H1 (cell line): ENCODE measurements around the gene HNRNPK. TPM values are rescaled to one million over a fixed set of nuclear protein-coding genes. Genes with fewer than 3 reads are reported as not detected.

Experiments
- CTCF ChIA-PET: fragments of 300-600 bp; sonication (Branson Sonifier 250); formaldehyde crosslinking; loops from one replicate; lab custom pipeline; 2021; ENCODE audit not compliant: partially characterized antibody; lab: Charles Lee
- POLR2A ChIA-PET: fragments of 300-600 bp; sonication (Branson Sonifier 250); formaldehyde crosslinking; loops from one replicate; lab custom pipeline; 2021; ENCODE audit warnings: inconsistent platforms; ENCODE audit not compliant: partially characterized antibody; lab: Charles Lee
- DNase-seq, 2 experiments: peaks; one replicate each; pipeline versions ENCODE4 v3.0.0 to v3.0.0-alpha.2; 2010 to 2022; ENCODE audit warnings: low spot score in 2 of 2, low read depth in 1 of 2, mixed read lengths in 1 of 2
- FAIRE-seq: peaks from 2 replicates; lab custom pipeline; 2011; peaks lifted over from hg19 to GRCh38; lab: Jason Lieb, UNC
- H2AFZ ChIP-seq: 2 replicates; pipeline ENCODE4 v1.8.1; 2012; ENCODE audit warnings: low read length, inconsistent platforms
- H2AK5ac ChIP-seq: 2 replicates; pipeline ENCODE4 v1.6.1; 2013; ENCODE audit warnings: low read depth, low read length
- H2BK120ac ChIP-seq: replicated peaks from 2 replicates; pipeline ENCODE3; 2013; ENCODE audit warnings: low read depth, low read length, inconsistent platforms
- H2BK12ac ChIP-seq: 2 replicates; pipeline ENCODE4 v1.6.1; 2013; ENCODE audit warnings: low read depth, low read length
- H2BK15ac ChIP-seq: 2 replicates; pipeline ENCODE4 v1.6.1; 2013; ENCODE audit warnings: low read length
- H2BK20ac ChIP-seq: 2 replicates; pipeline ENCODE4 v1.6.1; 2013; ENCODE audit warnings: low read length
- H2BK5ac ChIP-seq: 2 replicates; pipeline ENCODE4 v1.6.1; 2013; ENCODE audit warnings: low read depth, low read length
- H3K14ac ChIP-seq: 2 replicates; pipeline ENCODE4 v1.6.1; 2013; ENCODE audit warnings: inconsistent platforms; ENCODE audit not compliant: insufficient read length
- H3K18ac ChIP-seq: 2 replicates; pipeline ENCODE4 v1.6.1; 2013; ENCODE audit warnings: low read length; ENCODE audit errors: extremely low read depth
- H3K23ac ChIP-seq: 2 replicates; pipeline ENCODE4 v1.6.1; 2013; ENCODE audit warnings: inconsistent platforms; ENCODE audit not compliant: insufficient read length
- H3K23me2 ChIP-seq: 2 replicates; pipeline ENCODE4 v1.6.1; 2013; ENCODE audit warnings: low read depth, low read length
- H3K27ac ChIP-seq: 2 replicates; pipeline ENCODE4 v1.6.1; 2011; ENCODE audit warnings: low read depth, low read length, inconsistent platforms
- H3K27me3 ChIP-seq, 4 experiments: replicated peaks in 1 of 4; 1 replicate in 1 of 4; 2 replicates in 3 of 4; pipeline versions ENCODE4 v1.6.1 to v1.8.1; 2011 to 2013; ENCODE audit warnings: low read length in 3 of 4, mild to moderate bottlenecking in 3 of 4, inconsistent platforms in 2 of 4, mixed read lengths in 2 of 4, moderate library complexity in 1 of 4; ENCODE audit not compliant: control insufficient read depth in 3 of 4, insufficient read depth in 3 of 4; ENCODE audit errors: extremely low read depth in 1 of 4
- H3K36me3 ChIP-seq, 4 experiments: 2 replicates each; pipeline versions ENCODE4 v1.6.1 to v1.8.1; 2011 to 2013; ENCODE audit warnings: mild to moderate bottlenecking in 4 of 4, low read length in 3 of 4, moderate library complexity in 2 of 4, control low read depth in 1 of 4, inconsistent platforms in 1 of 4; ENCODE audit not compliant: insufficient read depth in 4 of 4, control insufficient read depth in 2 of 4
- H3K4ac ChIP-seq: replicated peaks from 2 replicates; pipeline ENCODE3; 2013; ENCODE audit warnings: low read length, low read depth, mixed read lengths, inconsistent platforms; ENCODE audit not compliant: insufficient read length
- H3K4me1 ChIP-seq, 4 experiments: replicated peaks in 1 of 4; 1 replicate in 1 of 4; 2 replicates in 3 of 4; pipeline versions ENCODE4 v1.6.1 to v1.8.1; 2011 to 2013; ENCODE audit warnings: low read length in 3 of 4, inconsistent platforms in 2 of 4, mixed read lengths in 1 of 4; ENCODE audit not compliant: insufficient read depth in 4 of 4, control insufficient read depth in 3 of 4
- H3K4me2 ChIP-seq, 2 experiments: 2 replicates each; pipeline versions ENCODE4 v1.6.1 to v1.8.1; 2011 to 2013; ENCODE audit warnings: low read depth in 2 of 2, low read length in 2 of 2, control low read depth in 1 of 2, inconsistent platforms in 1 of 2, mild to moderate bottlenecking in 1 of 2; ENCODE audit not compliant: insufficient read depth in 1 of 2
- H3K4me3 ChIP-seq, 4 experiments: fragments of 200-600, 300-600 bp in 1 of 4; sonication (generic), shearing (Covaris generic), sonication (Bioruptor Twin) in 1 of 4; 2 replicates each; pipeline versions ENCODE4 v1.5.1 to v1.8.1; 2011 to 2016; ENCODE audit warnings: low read length in 4 of 4, low read depth in 3 of 4, control low read depth in 2 of 4, inconsistent platforms in 2 of 4, mild to moderate bottlenecking in 2 of 4, mixed read lengths in 1 of 4, moderate library complexity in 1 of 4; ENCODE audit not compliant: insufficient read depth in 2 of 4; ENCODE audit errors: extremely low read depth in 1 of 4
- H3K56ac ChIP-seq: replicated peaks from 2 replicates; pipeline ENCODE3; 2013; ENCODE audit warnings: low read depth, mild to moderate bottlenecking, mixed read lengths, low read length, inconsistent platforms; ENCODE audit not compliant: insufficient read length
- H3K79me1 ChIP-seq: 2 replicates; pipeline ENCODE4 v1.6.1; 2013; ENCODE audit warnings: low read depth, low read length, control low read depth
- H3K79me2 ChIP-seq, 2 experiments: 2 replicates each; pipeline versions ENCODE4 v1.6.1 to v1.8.1; 2012 to 2013; ENCODE audit warnings: low read length in 2 of 2, mild to moderate bottlenecking in 2 of 2, inconsistent platforms in 1 of 2; ENCODE audit not compliant: insufficient read depth in 2 of 2, control insufficient read depth in 1 of 2
- H3K9ac ChIP-seq, 4 experiments: replicated peaks in 1 of 4; 1 replicate in 1 of 4; 2 replicates in 3 of 4; pipeline versions ENCODE4 v1.6.1 to v1.8.1; 2011 to 2013; ENCODE audit warnings: low read depth in 3 of 4, low read length in 3 of 4, control low read depth in 2 of 4, mild to moderate bottlenecking in 2 of 4, moderate library complexity in 2 of 4, inconsistent platforms in 1 of 4; ENCODE audit errors: extremely low read depth in 1 of 4
- H3K9me3 ChIP-seq, 2 experiments: 2 replicates each; pipeline versions ENCODE4 v1.6.1 to v1.8.1; 2012 to 2013; ENCODE audit warnings: mild to moderate bottlenecking in 2 of 2, moderate library complexity in 2 of 2, control low read depth in 1 of 2, inconsistent platforms in 1 of 2, low read depth in 1 of 2, low read length in 1 of 2, mixed read lengths in 1 of 2; ENCODE audit not compliant: insufficient read depth in 2 of 2
- H4K20me1 ChIP-seq, 2 experiments: replicated peaks in 1 of 2; 2 replicates each; pipeline versions ENCODE3 to v1.8.1; 2011 to 2013; ENCODE audit warnings: inconsistent platforms in 2 of 2, low read length in 2 of 2, mild to moderate bottlenecking in 1 of 2; ENCODE audit not compliant: insufficient read depth in 2 of 2, control insufficient read depth in 1 of 2
- H4K5ac ChIP-seq: 2 replicates; pipeline ENCODE4 v1.6.1; 2013; ENCODE audit warnings: low read length, low read depth, mixed read lengths, inconsistent platforms; ENCODE audit not compliant: insufficient read length
- H4K8ac ChIP-seq: 2 replicates; pipeline ENCODE4 v1.8.0; 2013; ENCODE audit warnings: mild to moderate bottlenecking, moderate library complexity, low read length, inconsistent platforms; ENCODE audit not compliant: insufficient read depth; ENCODE audit errors: extremely low read depth
- H4K91ac ChIP-seq: replicated peaks from 2 replicates; pipeline ENCODE3; 2013; ENCODE audit warnings: low read length, mixed read lengths, inconsistent platforms; ENCODE audit not compliant: insufficient read length
- BRCA1 ChIP-seq: IDR thresholded peaks from 2 replicates; pipeline ENCODE4 v1.6.1; 2012; ENCODE audit warnings: low read depth, low read length, improper control_type of control experiment
- CEBPB ChIP-seq: IDR thresholded peaks from 2 replicates; pipeline ENCODE4 v1.6.1; 2012; ENCODE audit warnings: low read depth, low read length
- CHD1 ChIP-seq: IDR thresholded peaks from 2 replicates; pipeline ENCODE4 v1.6.1; 2012; ENCODE audit warnings: low read depth, low read length, improper control_type of control experiment
- CHD2 ChIP-seq: IDR thresholded peaks from 2 replicates; pipeline ENCODE4 v1.6.1; 2012; ENCODE audit warnings: low read length, improper control_type of control experiment
- CTBP2 ChIP-seq: IDR thresholded peaks from 2 replicates; pipeline ENCODE4 v1.7.0; 2011; ENCODE audit warnings: borderline replicate concordance, mild to moderate bottlenecking, moderate library complexity, mixed read lengths, low read length; ENCODE audit not compliant: insufficient read depth, insufficient read length
- EGR1 ChIP-seq: IDR thresholded peaks from 2 replicates; pipeline ENCODE4 v1.6.1; 2011; ENCODE audit warnings: low read depth, low read length, borderline replicate concordance
- HDAC2 ChIP-seq, 2 experiments: fragments of 300-600 bp in 1 of 2; sonication (generic) in 1 of 2; IDR thresholded peaks; 2 replicates each; pipeline ENCODE4 v1.6.1; 2011 to 2012; ENCODE audit warnings: low read depth in 2 of 2, low read length in 2 of 2, mild to moderate bottlenecking in 2 of 2, moderate library complexity in 2 of 2, borderline replicate concordance in 1 of 2, inconsistent platforms in 1 of 2
- KDM4A ChIP-seq: IDR thresholded peaks from one replicate; pipeline ENCODE4 v1.7.1; 2012; ENCODE audit warnings: low read depth, mild to moderate bottlenecking, moderate library complexity, low read length, inconsistent platforms; ENCODE audit not compliant: severe bottlenecking
- POU5F1 ChIP-seq: IDR thresholded peaks from 2 replicates; pipeline ENCODE4 v1.6.1; 2011; ENCODE audit warnings: low read depth, mild to moderate bottlenecking, low read length, moderate library complexity
- SP1 ChIP-seq: IDR thresholded peaks from 2 replicates; pipeline ENCODE4 v1.6.1; 2011; ENCODE audit warnings: low read depth, low read length
- WGBS, 2 experiments: shearing (Covaris generic) in 1 of 2; methylation state at CpG; one replicate each; pipeline versions ENCODE4 v1.1.6 to v1.1.7; 2013 to 2015; ENCODE audit warnings: low lambda C conversion rate in 2 of 2, mixed read lengths in 2 of 2, inconsistent platforms in 1 of 2, low coverage in 1 of 2, missing lambda C conversion rate in 1 of 2; ENCODE audit not compliant: insufficient replicate concordance in 2 of 2, insufficient coverage in 1 of 2, insufficient read length in 1 of 2; ENCODE audit errors: extremely low coverage in 1 of 2, missing lambda C conversion rate in 1 of 2; 5-methylcytosine and 5-hydroxymethylcytosine counted together
- polyA plus RNA-seq, 7 experiments: library from polyadenylated mRNA; depleted of rRNA in 3 of 7; stranded (reverse) in 5 of 7; unstranded in 2 of 7; fragments of >200 nt in 5 of 7; fragments of 200-250 nt in 2 of 7; gene quantifications; 1 replicate in 5 of 7; 2 replicates in 1 of 7; 4 replicates in 1 of 7; pipeline versions ENCODE4 v1.2.1 to v1.2.3, GENCODE V29; 2011 to 2013; ENCODE audit warnings: missing spikeins in 2 of 7, mixed read lengths in 2 of 7
- total RNA-seq: library from RNA; stranded (reverse); fragmentation: NEBNext Ultra II Directional; extraction: Animal tissue kit (Norgen Biotek cat#: 25700); gene quantifications from 2 replicates; pipeline ENCODE4 v1.2.1, GENCODE V29; 2021
- TF ChIP-seq, protein P1 (sequence below): IDR thresholded peaks from 2 replicates; pipeline ENCODE4 v1.6.1; 2012; ENCODE audit warnings: low read length, inconsistent platforms
- TF ChIP-seq, protein P2 (sequence below): IDR thresholded peaks from 2 replicates; pipeline ENCODE4 v1.6.1; 2012; ENCODE audit warnings: inconsistent platforms

HNRNPK gene
- total and polyA plus RNA-seq, 2 of the 8 experiments (the other 6 are each of a cell fraction or from before 2014, with no cell fraction given): 414 to 887 TPM

DNA sequence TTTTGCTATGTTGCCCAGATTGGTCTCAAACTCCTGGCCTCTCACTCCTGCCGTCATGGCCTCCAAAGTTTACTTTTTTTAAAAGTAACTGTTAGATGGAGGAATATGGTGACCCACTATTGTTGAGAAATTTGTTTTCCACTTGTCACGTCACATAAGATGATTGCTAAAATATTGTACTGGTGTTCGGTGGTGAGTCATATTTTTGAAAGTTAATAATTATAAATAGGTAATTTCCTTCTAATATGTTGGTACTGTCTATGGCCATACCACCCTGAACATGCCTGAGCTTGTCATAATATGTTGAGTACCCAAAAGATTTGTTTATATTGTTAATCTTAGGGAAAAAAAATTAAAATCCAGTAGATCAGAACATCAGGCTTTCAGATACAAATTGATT, 23.2 kb upstream of the HNRNPK start:
- DNase-seq: no peak
- H3K4me2 ChIP-seq: no peak overlapping the region
- H2AK5ac ChIP-seq: no peak overlapping the region
- no peak overlapping the region for H3K4ac ChIP-seq
- H3K4me3 ChIP-seq: no peak overlapping the region
- H3K4me1 ChIP-seq: no peaks in the 10 kb centered on the region
- no peak overlapping the region for H3K14ac ChIP-seq
- no peak overlapping the region for H3K23ac ChIP-seq
- H2AFZ ChIP-seq: no peak overlapping the region
- no peaks in the 10 kb centered on the region for H3K79me1 ChIP-seq
- H2BK20ac ChIP-seq: no peak overlapping the region
- no peak for FAIRE-seq
- no peak overlapping the region for H2BK15ac ChIP-seq
- no peaks in the 10 kb centered on the region for H3K27me3 ChIP-seq
- H3K36me3 ChIP-seq: peaks cover 0 to 35% (median 10%) of the 10 kb centered on the region in 4 experiments; a peak in 5 of 8 replicates
- H4K8ac ChIP-seq: no peak overlapping the region
- H4K5ac ChIP-seq: no peak overlapping the region
- 98% methylated on average over 3 of the region's 3 CpGs; no CpG with 5 or more reads in 1 of the 2 experiments for WGBS, 2 experiments
- H4K20me1 ChIP-seq: no peaks in the 10 kb centered on the region
- H3K9ac ChIP-seq: no peak overlapping the region; a peak in 1 of 7 replicates
- ChIA-PET POLR2A (no interaction called here), CTCF (interaction anchor here (1.3 kb wide), 1 partner anchor 258 kb away, joined by 3 read pairs; no protein-coding TSS in a partner anchor)
- no peaks in the 10 kb centered on the region; a peak in 2 of 4 replicates for H3K79me2 ChIP-seq
- H3K23me2 ChIP-seq: no peaks in the 10 kb centered on the region
- no peaks in the 10 kb centered on the region for H3K9me3 ChIP-seq
- no peak overlapping the region for H2BK12ac ChIP-seq
- no peak overlapping the region for H4K91ac ChIP-seq
- H3K56ac ChIP-seq: no peak overlapping the region
- no peak overlapping the region for H3K27ac ChIP-seq
- no peak overlapping the region for H2BK5ac ChIP-seq
- H2BK120ac ChIP-seq: no peak overlapping the region
- H3K18ac ChIP-seq: no peak overlapping the region
- TF ChIP-seq CEBPB (no peak), KDM4A (no peak), HDAC2 (IDR thresholded peaks at IDR 0.05; ENCODE audit: borderline replicate concordance in 1 of 2, low read depth in 2 of 2, low read length in 2 of 2) (no peak), CTBP2 (no peak), CHD1 (no peak), EGR1 (no peak), SP1 (no peak), POU5F1 (no peak), CHD2 (no peak), BRCA1 (no peak)
- TF ChIP-seq, protein P1, sequence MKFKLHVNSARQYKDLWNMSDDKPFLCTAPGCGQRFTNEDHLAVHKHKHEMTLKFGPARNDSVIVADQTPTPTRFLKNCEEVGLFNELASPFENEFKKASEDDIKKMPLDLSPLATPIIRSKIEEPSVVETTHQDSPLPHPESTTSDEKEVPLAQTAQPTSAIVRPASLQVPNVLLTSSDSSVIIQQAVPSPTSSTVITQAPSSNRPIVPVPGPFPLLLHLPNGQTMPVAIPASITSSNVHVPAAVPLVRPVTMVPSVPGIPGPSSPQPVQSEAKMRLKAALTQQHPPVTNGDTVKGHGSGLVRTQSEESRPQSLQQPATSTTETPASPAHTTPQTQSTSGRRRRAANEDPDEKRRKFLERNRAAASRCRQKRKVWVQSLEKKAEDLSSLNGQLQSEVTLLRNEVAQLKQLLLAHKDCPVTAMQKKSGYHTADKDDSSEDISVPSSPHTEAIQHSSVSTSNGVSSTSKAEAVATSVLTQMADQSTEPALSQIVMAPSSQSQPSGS: no peak
- TF ChIP-seq, protein P2, sequence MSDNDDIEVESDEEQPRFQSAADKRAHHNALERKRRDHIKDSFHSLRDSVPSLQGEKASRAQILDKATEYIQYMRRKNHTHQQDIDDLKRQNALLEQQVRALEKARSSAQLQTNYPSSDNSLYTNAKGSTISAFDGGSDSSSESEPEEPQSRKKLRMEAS: no peak
